Measurements from ENCODE around the gene C19orf81. TPM values are rescaled to one million over a fixed set of nuclear protein-coding genes. Genes with fewer than 3 reads are reported as not detected.

The C19orf81 gene
- polyA plus RNA-seq, 1 donor, result 0.46 TPM

DNA sequence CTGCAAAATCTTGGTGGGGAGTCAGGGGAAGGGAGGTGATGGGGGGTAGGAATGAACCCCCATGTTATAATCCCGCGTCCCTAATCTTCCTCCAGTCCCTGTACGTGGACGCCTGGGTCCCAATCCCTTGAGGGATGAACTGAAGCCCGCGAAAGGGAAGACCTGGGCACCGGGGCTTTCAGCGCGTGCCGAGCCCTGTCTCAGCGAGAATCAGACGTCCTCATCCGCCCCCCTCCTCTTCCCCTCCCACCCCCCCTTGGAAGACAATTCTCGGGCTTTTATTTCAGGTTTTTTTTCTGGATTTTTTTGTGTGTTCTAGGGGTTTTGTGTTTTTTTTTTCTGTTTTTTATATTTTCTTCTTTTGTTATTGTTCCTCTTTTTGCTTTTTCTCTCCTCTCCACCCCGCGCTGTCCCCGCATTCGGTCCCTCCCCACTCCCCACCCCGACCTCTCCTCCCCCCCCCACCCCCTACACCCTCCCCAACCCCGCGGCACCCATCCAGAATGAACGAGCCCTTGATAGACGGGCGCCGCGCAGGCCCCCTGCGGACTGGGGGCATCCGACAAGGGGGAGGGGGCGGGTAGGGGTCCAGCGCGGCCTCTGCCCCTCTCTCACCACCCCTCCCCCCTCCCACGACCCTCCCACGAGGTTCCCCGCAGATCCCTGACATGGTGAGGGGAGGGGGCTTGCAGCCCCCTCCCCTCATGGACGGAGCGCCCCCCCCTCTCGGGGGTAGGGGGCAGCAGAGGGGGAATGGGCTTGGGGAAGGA is 10.3 kb downstream of the C19orf81 start:
- no peak for DNase-seq
- Histone ChIP-seq H3K4me3 (ENCODE audit: low read length) (no peak overlapping the region), H3K4me1 (ENCODE audit: control insufficient read depth, insufficient read depth, low read length) (peaks cover 6% of the 10 kb centered on the region), H3K27me3 (ENCODE audit: control insufficient read depth, insufficient read depth, low read length) (peaks cover 70% of the 10 kb centered on the region), H3K9me3 (ENCODE audit: control insufficient read depth, low read depth, low read length) (peaks cover 6% of the 10 kb centered on the region), H3K27ac (ENCODE audit: low read length) (no peak overlapping the region), H3K36me3 (ENCODE audit: control insufficient read depth, insufficient read depth, low read length) (no peaks in the 10 kb centered on the region)
- WGBS (ENCODE audit: insufficient coverage, low lambda C conversion rate), result 0% methylated on average over 1 of the region's 37 CpGs

DNA sequence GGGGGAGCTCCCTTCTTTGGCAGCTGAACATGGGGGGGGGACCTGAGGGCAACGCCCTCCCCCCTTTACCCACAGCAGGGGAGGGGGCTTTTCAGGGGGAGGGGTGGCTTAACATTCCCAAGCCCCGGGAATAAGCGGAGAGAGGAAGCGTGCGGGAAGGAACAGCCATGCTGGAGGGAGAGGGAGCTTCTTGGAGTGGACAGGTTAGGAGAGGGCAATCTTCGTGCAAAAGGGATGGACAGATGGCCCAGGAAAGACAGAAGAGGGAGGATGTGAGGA is 10.8 kb downstream of the C19orf81 start:
- no peak overlapping the region for H3K27ac ChIP-seq (ENCODE audit: low read length)
- no peak overlapping the region for H3K4me3 ChIP-seq (ENCODE audit: low read length)
- H3K4me1 ChIP-seq (ENCODE audit: control insufficient read depth, insufficient read depth, low read length), result peaks cover 6% of the 10 kb centered on the region
- no peak for DNase-seq
- H3K27me3 ChIP-seq (ENCODE audit: control insufficient read depth, insufficient read depth, low read length), result peaks cover 74% of the 10 kb centered on the region
- H3K36me3 ChIP-seq (ENCODE audit: control insufficient read depth, insufficient read depth, low read length), result no peaks in the 10 kb centered on the region
- 52% methylated on average over 3 of the region's 6 CpGs for WGBS (ENCODE audit: insufficient coverage, low lambda C conversion rate)
- peaks cover 6% of the 10 kb centered on the region for H3K9me3 ChIP-seq (ENCODE audit: control insufficient read depth, low read depth, low read length)

DNA sequence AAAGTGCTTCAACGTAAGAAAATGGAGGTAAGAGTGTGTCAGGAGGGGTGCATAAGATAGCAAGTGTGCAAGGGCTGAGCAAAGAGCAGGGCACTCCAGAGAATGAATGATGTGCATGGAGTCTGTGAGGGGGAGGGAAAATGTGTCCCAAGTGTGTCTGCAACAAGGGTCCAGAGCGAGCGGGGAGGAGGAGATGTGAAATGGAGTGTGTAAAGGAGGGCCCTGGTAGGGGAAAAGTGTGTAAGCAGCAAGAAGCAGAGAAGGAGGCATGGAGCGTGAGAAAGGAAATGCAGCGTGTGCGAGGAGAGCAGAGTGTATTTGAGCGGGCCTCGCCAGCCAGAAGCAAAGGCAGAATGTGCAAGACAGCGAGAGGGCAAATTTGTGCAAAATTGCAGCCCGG is 11.8 kb downstream of the C19orf81 start:
- Histone ChIP-seq H3K4me3 (ENCODE audit: low read length) (no peak overlapping the region), H3K36me3 (ENCODE audit: control insufficient read depth, insufficient read depth, low read length) (no peaks in the 10 kb centered on the region), H3K27ac (ENCODE audit: low read length) (no peak overlapping the region), H3K4me1 (ENCODE audit: control insufficient read depth, insufficient read depth, low read length) (peaks cover 6% of the 10 kb centered on the region), H3K27me3 (ENCODE audit: control insufficient read depth, insufficient read depth, low read length) (peaks cover 79% of the 10 kb centered on the region), H3K9me3 (ENCODE audit: control insufficient read depth, low read depth, low read length) (peaks cover 7% of the 10 kb centered on the region)
- no peak for DNase-seq
- WGBS (ENCODE audit: insufficient coverage, low lambda C conversion rate), result 96% methylated on average over 4 of the region's 10 CpGs

DNA sequence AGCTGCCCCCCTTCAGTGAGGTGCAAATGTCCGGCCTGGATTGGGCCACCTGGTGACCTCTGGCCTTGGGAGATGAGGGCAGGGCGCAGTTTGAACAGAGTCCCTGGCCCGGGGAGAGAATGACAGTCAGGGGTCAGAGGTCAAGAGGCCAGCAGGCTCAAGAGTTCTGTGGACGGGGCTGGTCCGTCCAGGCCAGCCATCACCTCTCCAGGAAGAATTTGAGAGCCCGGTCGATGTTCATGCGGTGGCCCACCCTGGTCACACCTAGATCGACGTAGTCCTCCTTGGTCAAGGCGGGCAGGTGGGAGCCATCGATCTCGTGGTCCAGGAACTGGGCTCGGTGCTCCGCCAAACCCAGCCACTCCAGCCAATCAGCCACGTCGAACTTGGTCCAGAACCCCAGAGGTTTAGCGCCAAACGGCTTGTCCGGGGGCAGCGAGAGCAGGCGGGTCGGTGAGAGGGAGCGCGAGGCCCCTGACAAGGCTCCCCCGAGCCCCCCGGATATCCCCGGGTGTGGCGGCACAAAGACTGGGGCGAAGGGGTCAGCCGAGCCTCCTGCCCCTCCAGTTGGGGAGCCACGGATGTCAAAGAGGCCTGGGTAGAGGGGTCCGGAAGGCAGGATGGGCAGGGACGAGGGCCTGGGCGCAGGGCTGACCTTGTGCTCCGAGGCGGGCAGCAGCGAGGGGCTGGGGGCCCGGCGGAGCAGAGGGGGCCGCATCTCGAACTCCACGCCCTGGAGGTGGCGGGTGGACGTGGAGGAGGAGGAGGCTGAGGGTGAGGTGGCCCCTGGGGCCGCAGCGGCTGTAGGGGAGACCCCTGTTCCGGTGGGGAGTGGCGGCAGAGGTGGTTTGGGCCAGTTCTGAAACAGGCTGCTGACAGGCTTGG is 12.8 kb downstream of the C19orf81 start:
- Histone ChIP-seq H3K4me3 (ENCODE audit: low read length) (no peak overlapping the region), H3K27me3 (ENCODE audit: control insufficient read depth, insufficient read depth, low read length) (peaks cover 84% of the 10 kb centered on the region), H3K4me1 (ENCODE audit: control insufficient read depth, insufficient read depth, low read length) (peaks cover 6% of the 10 kb centered on the region), H3K9me3 (ENCODE audit: control insufficient read depth, low read depth, low read length) (peaks cover 16% of the 10 kb centered on the region), H3K36me3 (ENCODE audit: control insufficient read depth, insufficient read depth, low read length) (no peaks in the 10 kb centered on the region), H3K27ac (ENCODE audit: low read length) (no peak overlapping the region)
- 40% methylated on average over 3 of the region's 49 CpGs for WGBS (ENCODE audit: insufficient coverage, low lambda C conversion rate)
- no peak for DNase-seq

DNA sequence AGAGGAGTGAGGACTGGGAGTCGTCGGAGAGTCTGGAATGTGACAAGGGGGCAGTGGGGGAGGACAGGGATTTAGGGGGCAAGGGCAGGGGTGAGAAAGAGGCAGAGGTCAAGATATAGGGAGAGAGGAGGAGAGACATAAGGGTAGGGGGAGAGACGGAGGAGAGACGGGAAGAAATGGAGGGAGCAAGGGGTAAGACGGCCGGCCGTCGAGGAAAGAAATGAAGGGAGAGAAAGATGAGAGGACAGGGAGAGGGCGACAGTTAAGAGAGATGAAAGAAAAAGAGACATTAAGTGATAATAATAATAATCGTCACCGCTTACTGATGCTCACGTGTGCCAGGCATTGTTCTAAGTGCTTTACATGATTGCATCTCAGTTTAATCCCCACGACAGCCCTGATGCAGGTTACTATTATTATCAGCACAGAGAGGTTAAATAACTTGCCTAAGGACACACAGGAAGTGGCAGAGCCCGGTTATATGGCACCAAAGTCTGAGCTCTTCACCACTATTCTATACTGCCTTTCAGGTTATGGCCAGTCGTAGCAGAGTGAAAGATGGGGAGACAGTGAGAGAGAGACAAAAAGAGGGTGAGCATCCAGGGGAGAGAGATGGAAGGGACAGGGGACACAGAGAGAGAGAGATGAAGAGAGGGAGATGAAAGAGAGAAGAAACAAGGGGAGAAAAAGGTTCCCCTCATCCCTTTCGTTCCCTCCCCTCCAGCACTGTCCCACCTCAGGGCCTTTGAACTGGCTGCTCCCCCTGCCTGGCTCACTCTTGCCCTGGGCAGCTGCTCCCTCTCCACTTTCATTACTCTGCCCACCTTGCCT is 13.6 kb downstream of the C19orf81 start:
- H3K36me3 ChIP-seq (ENCODE audit: control insufficient read depth, insufficient read depth, low read length), result no peaks in the 10 kb centered on the region
- H3K27ac ChIP-seq (ENCODE audit: low read length), result no peak overlapping the region
- H3K9me3 ChIP-seq (ENCODE audit: control insufficient read depth, low read depth, low read length), result peaks cover 16% of the 10 kb centered on the region
- no peak overlapping the region for H3K4me3 ChIP-seq (ENCODE audit: low read length)
- DNase-seq, result no peak
- WGBS (ENCODE audit: insufficient coverage, low lambda C conversion rate), result 47% methylated on average over 7 of the region's 16 CpGs
- peaks cover 86% of the 10 kb centered on the region for H3K27me3 ChIP-seq (ENCODE audit: control insufficient read depth, insufficient read depth, low read length)
- peaks cover 6% of the 10 kb centered on the region for H3K4me1 ChIP-seq (ENCODE audit: control insufficient read depth, insufficient read depth, low read length)

DNA sequence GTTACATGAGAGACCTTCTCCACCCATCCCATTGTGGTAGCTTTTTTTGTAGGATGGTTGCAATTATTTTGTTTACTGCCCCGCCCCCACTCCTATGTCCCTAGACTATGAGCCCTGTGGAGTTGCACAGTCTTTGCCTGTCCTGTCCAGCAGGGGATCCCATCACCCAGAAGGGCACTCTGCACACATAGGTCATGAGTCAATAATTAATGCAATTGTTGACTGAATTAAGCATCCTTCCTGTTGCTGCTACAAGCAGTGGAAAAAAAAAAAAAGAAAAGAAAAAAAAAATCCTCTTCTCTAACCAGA is 14.2 kb downstream of the C19orf81 start:
- no peak for DNase-seq
- Histone ChIP-seq H3K4me3 (ENCODE audit: low read length) (no peak overlapping the region), H3K36me3 (ENCODE audit: control insufficient read depth, insufficient read depth, low read length) (no peaks in the 10 kb centered on the region), H3K27ac (ENCODE audit: low read length) (no peak overlapping the region), H3K27me3 (ENCODE audit: control insufficient read depth, insufficient read depth, low read length) (peaks cover 81% of the 10 kb centered on the region), H3K9me3 (ENCODE audit: control insufficient read depth, low read depth, low read length) (peaks cover 14% of the 10 kb centered on the region), H3K4me1 (ENCODE audit: control insufficient read depth, insufficient read depth, low read length) (peaks cover 3% of the 10 kb centered on the region)
- 83% methylated on average over 1 of the region's 1 CpG for WGBS (ENCODE audit: insufficient coverage, low lambda C conversion rate)

DNA sequence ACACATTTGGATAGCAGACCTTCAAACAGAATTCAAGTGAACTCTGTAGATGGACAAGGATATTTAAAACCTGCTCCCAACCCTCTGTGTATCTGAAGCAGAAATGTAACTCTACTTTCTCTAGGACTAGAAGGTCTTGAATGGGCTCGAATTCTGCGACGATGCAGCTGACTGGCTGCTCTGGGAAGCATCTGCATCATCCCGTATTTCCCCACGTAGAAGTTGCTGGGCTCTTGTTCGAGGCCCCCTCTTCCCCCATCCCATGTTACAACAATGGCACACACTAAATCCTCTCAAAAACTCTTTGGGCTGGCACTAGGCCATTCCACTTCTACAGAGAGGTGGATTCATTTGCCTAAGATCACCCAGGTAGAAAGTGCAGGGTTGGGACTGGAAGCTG is 15.0 kb downstream of the C19orf81 start:
- H3K27ac ChIP-seq (ENCODE audit: low read length), result no peak overlapping the region
- WGBS (ENCODE audit: insufficient coverage, low lambda C conversion rate), result no CpG with 5 or more reads among the region's 6 CpGs
- H3K36me3 ChIP-seq (ENCODE audit: control insufficient read depth, insufficient read depth, low read length), result no peaks in the 10 kb centered on the region
- H3K4me3 ChIP-seq (ENCODE audit: low read length), result no peak overlapping the region
- H3K27me3 ChIP-seq (ENCODE audit: control insufficient read depth, insufficient read depth, low read length), result peaks cover 79% of the 10 kb centered on the region
- DNase-seq, result no peak
- H3K4me1 ChIP-seq (ENCODE audit: control insufficient read depth, insufficient read depth, low read length), result no peaks in the 10 kb centered on the region
- H3K9me3 ChIP-seq (ENCODE audit: control insufficient read depth, low read depth, low read length), result peaks cover 10% of the 10 kb centered on the region

DNA sequence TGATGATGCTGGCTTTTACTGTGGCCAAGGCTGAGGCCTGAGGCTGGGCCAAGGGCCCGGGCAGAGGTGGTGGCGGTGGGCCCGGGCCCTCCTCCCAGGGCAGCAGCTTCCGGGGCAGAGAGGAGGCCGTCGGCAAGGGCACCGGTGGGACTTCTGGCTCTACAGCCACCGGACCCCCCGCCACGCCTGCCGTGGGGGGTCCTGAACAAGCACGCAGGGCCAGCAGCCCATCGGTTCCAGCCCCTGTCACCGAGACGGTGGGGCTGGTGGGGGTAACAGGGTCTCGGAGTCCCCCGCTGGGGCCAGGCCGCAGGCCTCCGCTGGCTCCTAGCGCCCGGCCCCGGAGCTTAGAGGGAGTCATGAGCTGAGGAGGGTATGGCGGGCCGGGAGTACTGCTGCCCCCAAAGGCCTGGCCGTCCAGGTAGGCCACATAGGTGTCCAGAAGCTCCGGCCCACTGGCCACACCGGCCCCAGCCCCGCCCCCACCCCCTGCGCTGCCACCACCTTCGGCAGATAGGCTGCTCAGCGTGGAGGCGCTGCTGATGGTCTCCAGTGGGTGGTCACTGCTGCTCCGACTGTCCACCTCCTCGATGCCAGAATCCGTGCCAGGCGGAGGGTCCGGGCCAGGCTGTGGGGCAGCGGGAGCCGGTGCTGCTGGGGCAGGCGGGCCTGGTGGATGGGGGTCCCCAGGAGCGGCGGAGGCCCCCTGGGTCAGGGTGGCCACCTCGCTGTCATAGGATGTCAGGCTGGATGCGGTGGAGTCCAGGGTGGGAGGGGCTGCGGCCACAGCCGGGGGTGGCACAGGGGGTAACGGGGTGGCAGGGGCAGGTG is 17.3 kb downstream of the C19orf81 start:
- Histone ChIP-seq H3K9me3 (ENCODE audit: control insufficient read depth, low read depth, low read length) (peaks cover 10% of the 10 kb centered on the region), H3K27me3 (ENCODE audit: control insufficient read depth, insufficient read depth, low read length) (peaks cover 75% of the 10 kb centered on the region), H3K4me3 (ENCODE audit: low read length) (no peak overlapping the region), H3K36me3 (ENCODE audit: control insufficient read depth, insufficient read depth, low read length) (no peaks in the 10 kb centered on the region), H3K4me1 (ENCODE audit: control insufficient read depth, insufficient read depth, low read length) (peaks cover 4% of the 10 kb centered on the region), H3K27ac (ENCODE audit: low read length) (no peak overlapping the region)
- no peak for DNase-seq
- no CpG with 5 or more reads among the region's 47 CpGs for WGBS (ENCODE audit: insufficient coverage, low lambda C conversion rate)

DNA sequence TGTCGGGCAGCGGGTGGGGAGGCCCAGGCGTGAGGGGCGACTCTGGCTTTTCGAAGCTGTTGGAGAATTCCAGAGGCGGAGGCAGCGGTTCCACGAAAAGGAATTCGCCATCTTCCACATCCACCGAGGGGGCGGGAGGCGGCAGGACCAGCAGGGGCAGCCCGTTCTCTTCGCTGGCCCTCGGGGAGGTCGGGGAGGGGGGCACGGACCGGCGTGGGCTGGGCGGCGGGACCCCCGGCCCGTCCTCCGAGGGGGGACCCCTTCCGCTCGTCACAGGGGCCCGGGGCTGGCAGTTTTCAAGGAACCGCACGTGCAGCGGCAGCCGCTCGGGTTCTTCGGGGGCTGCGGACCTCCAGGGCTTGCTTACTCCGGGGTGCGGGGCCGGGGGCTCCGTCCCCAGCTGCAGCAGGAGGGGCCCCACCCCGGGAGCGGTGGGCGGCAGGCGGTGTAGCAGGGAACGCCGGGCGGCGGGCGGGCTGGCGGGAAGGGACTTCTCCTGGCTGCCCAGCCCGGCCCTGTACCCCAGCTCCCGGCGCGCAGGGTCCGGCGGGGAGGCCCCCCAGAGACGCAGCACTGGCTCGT is 18.0 kb downstream of the C19orf81 start:
- H3K27ac ChIP-seq (ENCODE audit: low read length), result no peak overlapping the region
- H3K4me3 ChIP-seq (ENCODE audit: low read length), result no peak overlapping the region
- WGBS (ENCODE audit: insufficient coverage, low lambda C conversion rate), result no CpG with 5 or more reads among the region's 56 CpGs
- peaks cover 74% of the 10 kb centered on the region for H3K27me3 ChIP-seq (ENCODE audit: control insufficient read depth, insufficient read depth, low read length)
- no peak for DNase-seq
- peaks cover 4% of the 10 kb centered on the region for H3K4me1 ChIP-seq (ENCODE audit: control insufficient read depth, insufficient read depth, low read length)
- H3K9me3 ChIP-seq (ENCODE audit: control insufficient read depth, low read depth, low read length), result peaks cover 10% of the 10 kb centered on the region
- no peaks in the 10 kb centered on the region for H3K36me3 ChIP-seq (ENCODE audit: control insufficient read depth, insufficient read depth, low read length)

Data from large intestine (tissue), 3 donors.